Nephron (organoid): ENCODE data around the gene PKP1.

Experiments
- H3K27ac Mint-ChIP-seq, 3 experiments: 2 replicates each; pipeline ENCODE4 v1.8.0; 2020; ENCODE audit warnings: mixed read lengths in 3 of 3, mild to moderate bottlenecking in 2 of 3, moderate library complexity in 1 of 3
- H3K27me3 Mint-ChIP-seq: 2 replicates; pipeline ENCODE4 v1.8.0; 2021; ENCODE audit warnings: low read depth, mild to moderate bottlenecking, moderate library complexity, mixed read lengths
- H3K36me3 Mint-ChIP-seq: 2 replicates; pipeline ENCODE4 v1.8.0; 2020; ENCODE audit warnings: low read depth, mixed read lengths
- H3K4me1 Mint-ChIP-seq: 2 replicates; pipeline ENCODE4 v1.8.0; 2020; ENCODE audit warnings: mixed read lengths
- H3K4me3 Mint-ChIP-seq, 3 experiments: 2 replicates each; pipeline ENCODE4 v1.8.0; 2020; ENCODE audit warnings: mild to moderate bottlenecking in 3 of 3, mixed read lengths in 3 of 3, moderate library complexity in 2 of 3
- H3K9me3 Mint-ChIP-seq: 2 replicates; pipeline ENCODE4 v1.8.0; 2020; ENCODE audit warnings: mixed read lengths
- TF ChIP-seq, protein P1 (sequence below), 3 experiments: fragments of 200-600 bp; sonication (generic); IDR thresholded peaks; one replicate each; pipeline ENCODE4 v1.5.0; 2021; ENCODE audit warnings: antibody characterized with exemption in 3 of 3; ENCODE audit not compliant: unreplicated experiment in 3 of 3

The PKP1 gene

DNA sequence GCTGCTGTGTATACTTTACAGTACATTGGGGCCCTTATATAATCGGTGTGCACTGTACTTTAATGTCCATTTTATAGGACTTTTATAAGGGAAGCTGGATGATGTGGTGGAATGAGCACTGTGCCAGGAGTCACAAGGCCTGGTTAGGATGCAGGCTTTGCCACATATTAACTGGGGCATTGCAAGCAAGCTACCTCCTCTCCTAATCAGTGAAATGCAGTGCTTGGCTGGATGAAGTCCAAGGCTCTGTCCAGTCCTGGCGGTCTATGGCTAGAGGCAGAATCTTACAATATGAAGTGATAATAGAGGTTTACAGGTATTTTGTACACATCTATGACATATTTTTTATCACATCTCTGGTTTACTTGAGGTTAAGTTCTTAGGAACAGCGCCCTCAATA lies 1.7 kb upstream of the PKP1 start:
- Mint-ChIP-seq H3K4me3 (no peak overlapping the region), H3K9me3 (no peaks in the 10 kb centered on the region), H3K27me3 (peaks cover 57% of the 10 kb centered on the region), H3K4me1 (peaks cover 19% of the 10 kb centered on the region), H3K36me3 (no peaks in the 10 kb centered on the region), H3K27ac (no peak overlapping the region)
- TF ChIP-seq, protein P1, sequence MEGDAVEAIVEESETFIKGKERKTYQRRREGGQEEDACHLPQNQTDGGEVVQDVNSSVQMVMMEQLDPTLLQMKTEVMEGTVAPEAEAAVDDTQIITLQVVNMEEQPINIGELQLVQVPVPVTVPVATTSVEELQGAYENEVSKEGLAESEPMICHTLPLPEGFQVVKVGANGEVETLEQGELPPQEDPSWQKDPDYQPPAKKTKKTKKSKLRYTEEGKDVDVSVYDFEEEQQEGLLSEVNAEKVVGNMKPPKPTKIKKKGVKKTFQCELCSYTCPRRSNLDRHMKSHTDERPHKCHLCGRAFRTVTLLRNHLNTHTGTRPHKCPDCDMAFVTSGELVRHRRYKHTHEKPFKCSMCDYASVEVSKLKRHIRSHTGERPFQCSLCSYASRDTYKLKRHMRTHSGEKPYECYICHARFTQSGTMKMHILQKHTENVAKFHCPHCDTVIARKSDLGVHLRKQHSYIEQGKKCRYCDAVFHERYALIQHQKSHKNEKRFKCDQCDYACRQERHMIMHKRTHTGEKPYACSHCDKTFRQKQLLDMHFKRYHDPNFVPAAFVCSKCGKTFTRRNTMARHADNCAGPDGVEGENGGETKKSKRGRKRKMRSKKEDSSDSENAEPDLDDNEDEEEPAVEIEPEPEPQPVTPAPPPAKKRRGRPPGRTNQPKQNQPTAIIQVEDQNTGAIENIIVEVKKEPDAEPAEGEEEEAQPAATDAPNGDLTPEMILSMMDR (IDR thresholded peaks at IDR 0.05; ENCODE audit: unreplicated experiment in 3 of 3) = no peak

DNA sequence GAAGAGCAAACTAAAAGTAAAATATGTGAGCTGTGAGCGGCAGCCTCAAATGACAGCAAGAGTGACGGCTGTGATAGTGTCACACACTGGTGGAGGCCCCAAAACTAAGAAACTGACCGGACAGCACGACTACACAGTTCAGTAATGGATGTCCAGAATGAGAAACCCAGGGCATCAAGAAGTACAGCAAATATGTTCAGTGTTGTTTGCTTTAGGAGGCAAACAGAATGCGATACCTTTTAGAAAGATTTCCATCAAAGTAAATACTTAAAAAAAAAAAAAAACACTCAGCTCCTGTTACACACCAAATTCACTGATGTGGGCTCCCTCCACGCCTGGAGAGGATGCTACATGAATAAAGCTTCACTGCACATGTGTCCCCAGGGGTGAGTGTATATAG lies 1.1 kb upstream of the PKP1 start:
- TF ChIP-seq, protein P1 (IDR thresholded peaks at IDR 0.05; ENCODE audit: unreplicated experiment in 3 of 3) = no peak
- Mint-ChIP-seq H3K4me3 (no peak overlapping the region), H3K4me1 (peaks cover 19% of the 10 kb centered on the region), H3K9me3 (no peaks in the 10 kb centered on the region), H3K27me3 (peaks cover 63% of the 10 kb centered on the region), H3K27ac (no peak overlapping the region), H3K36me3 (no peaks in the 10 kb centered on the region)

DNA sequence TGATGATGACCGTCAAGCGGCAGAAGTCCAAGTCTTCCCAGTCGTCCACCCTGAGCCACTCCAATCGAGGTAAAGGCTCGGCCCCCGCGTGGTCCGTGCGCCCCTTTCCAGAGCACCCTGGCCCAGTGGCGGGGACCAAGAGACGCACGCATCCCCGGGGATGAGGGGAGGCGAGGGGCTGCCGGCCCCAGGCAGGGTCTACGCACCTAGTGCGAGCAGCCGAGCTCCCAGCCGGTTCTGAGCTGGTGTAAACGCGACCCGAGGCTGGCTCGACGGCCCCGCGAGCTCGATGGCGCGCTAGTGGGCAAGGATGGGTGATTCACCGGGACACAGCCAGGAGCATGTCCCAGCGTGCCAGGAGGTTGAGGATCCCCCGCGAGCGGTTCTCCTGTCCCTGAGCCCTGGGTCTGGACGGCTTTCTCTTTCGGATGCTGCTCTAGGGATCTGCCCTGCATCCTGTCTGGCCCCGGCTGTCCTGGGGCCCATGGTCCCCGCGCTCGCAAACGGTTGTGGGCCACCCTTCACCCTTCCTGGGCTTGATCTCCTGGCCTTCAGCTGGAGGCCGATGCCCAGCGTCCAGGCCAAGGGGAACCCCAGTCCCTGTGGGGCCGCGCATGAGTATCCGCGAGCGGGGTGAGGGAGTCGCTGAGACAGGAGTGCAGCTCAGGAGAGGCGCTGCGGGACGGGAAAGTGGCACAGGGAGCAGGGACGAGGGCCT lies 689 bp downstream of the PKP1 start:
- no peak overlapping the region for H3K4me3 Mint-ChIP-seq
- TF ChIP-seq, protein P1 (IDR thresholded peaks at IDR 0.05; ENCODE audit: unreplicated experiment in 3 of 3) = no peak
- H3K4me1 Mint-ChIP-seq = peaks cover 30% of the 10 kb centered on the region
- H3K27ac Mint-ChIP-seq = no peak overlapping the region
- H3K9me3 Mint-ChIP-seq = no peaks in the 10 kb centered on the region
- H3K27me3 Mint-ChIP-seq = peaks cover 52% of the 10 kb centered on the region
- no peaks in the 10 kb centered on the region for H3K36me3 Mint-ChIP-seq

DNA sequence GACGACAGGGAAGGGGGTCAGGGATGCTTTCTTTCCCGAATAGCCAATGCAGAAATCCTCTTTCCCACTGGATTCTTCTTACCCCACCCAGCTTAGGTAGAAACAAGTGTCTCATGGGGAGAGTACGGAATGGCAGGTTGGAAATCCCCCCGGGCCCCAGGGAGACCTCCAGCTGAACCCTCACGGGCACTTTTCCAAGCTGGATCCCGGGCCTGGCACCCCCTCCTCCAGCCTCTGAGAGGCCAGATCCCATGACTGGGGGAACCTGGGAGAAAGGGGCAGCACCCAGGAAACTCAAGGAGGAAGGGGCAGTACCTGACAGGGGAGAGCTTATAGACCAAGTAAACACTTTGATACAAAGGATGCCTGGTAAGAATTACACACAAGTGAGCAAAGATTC lies 1.3 kb downstream of the PKP1 start:
- no peaks in the 10 kb centered on the region for H3K36me3 Mint-ChIP-seq
- no peaks in the 10 kb centered on the region for H3K9me3 Mint-ChIP-seq
- no peak overlapping the region for H3K4me3 Mint-ChIP-seq
- peaks cover 25% of the 10 kb centered on the region for H3K4me1 Mint-ChIP-seq
- H3K27ac Mint-ChIP-seq = no peak overlapping the region
- H3K27me3 Mint-ChIP-seq = peaks cover 51% of the 10 kb centered on the region
- TF ChIP-seq, protein P1 (IDR thresholded peaks at IDR 0.05; ENCODE audit: unreplicated experiment in 3 of 3) = no peak

DNA sequence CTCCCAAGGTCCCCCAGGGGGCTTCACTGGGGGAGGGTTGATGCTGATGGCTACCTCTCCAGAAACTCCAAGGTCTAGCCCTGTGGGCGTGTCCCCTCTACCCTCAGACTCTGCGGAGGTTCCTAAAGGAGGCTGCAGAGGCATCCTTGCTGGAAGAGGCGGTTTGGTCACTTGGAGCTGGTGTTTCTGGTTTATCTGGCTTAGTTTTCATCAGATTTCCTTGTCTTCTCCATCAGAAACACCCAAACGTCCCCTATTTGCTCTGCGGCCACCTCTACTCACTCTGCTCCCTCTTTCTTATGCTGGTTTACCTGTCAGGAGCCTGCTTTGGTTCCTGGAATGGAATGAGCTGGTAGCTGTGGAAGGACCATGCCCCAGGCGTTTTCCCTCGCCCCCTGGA lies 2.5 kb downstream of the PKP1 start:
- Mint-ChIP-seq H3K4me3 (no peak overlapping the region), H3K36me3 (no peaks in the 10 kb centered on the region), H3K27ac (no peak overlapping the region), H3K4me1 (peaks cover 25% of the 10 kb centered on the region), H3K27me3 (peaks cover 48% of the 10 kb centered on the region), H3K9me3 (no peaks in the 10 kb centered on the region)
- TF ChIP-seq, protein P1 (IDR thresholded peaks at IDR 0.05; ENCODE audit: unreplicated experiment in 3 of 3) = no peak

DNA sequence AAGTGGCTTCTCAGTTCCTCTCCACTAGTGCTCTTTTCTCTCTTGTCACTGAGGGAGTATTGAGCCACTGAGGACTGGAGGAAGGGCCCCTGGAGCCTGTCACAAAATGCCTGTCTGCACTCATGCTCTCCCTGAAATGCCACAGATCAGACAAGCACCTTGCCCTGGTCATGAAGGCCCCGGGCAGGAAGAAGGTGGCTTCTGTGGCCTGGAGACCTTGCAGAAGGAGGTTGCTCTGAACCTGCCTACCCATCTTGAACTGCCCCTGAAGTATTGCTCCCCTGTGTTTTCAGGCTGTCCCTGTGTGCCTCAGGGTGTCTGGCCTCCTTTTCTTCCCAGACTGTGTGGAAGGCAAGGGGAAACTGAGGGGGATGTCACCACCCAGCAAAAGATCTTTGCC lies 3.1 kb downstream of the PKP1 start:
- no peak overlapping the region for H3K27ac Mint-ChIP-seq
- no peaks in the 10 kb centered on the region for H3K36me3 Mint-ChIP-seq
- peaks cover 25% of the 10 kb centered on the region for H3K4me1 Mint-ChIP-seq
- no peak overlapping the region for H3K4me3 Mint-ChIP-seq
- TF ChIP-seq, protein P1 (IDR thresholded peaks at IDR 0.05; ENCODE audit: unreplicated experiment in 3 of 3) = no peak
- H3K27me3 Mint-ChIP-seq = peaks cover 47% of the 10 kb centered on the region
- H3K9me3 Mint-ChIP-seq = no peaks in the 10 kb centered on the region
